HG02759 (cell line): ENCODE measurements around the gene ICA1.
"Not testable (repeated sequence)": the region's sequence is repeated elsewhere in the genome, so short reads cannot be mapped to it uniquely, and the experiment has no call there.

Experiments
- ATAC-seq: cut with Tn5 transposase; IDR thresholded peaks from one replicate; pipeline ENCODE4 v1.9.1; 2021; ENCODE audit warnings: mild to moderate bottlenecking, moderate library complexity; ENCODE audit not compliant: unreplicated experiment

Gene ICA1

GRCh38 chr7:8263048-8263447 is 1.1 kb upstream of the ICA1 start:
- no peak for ATAC-seq

DNA sequence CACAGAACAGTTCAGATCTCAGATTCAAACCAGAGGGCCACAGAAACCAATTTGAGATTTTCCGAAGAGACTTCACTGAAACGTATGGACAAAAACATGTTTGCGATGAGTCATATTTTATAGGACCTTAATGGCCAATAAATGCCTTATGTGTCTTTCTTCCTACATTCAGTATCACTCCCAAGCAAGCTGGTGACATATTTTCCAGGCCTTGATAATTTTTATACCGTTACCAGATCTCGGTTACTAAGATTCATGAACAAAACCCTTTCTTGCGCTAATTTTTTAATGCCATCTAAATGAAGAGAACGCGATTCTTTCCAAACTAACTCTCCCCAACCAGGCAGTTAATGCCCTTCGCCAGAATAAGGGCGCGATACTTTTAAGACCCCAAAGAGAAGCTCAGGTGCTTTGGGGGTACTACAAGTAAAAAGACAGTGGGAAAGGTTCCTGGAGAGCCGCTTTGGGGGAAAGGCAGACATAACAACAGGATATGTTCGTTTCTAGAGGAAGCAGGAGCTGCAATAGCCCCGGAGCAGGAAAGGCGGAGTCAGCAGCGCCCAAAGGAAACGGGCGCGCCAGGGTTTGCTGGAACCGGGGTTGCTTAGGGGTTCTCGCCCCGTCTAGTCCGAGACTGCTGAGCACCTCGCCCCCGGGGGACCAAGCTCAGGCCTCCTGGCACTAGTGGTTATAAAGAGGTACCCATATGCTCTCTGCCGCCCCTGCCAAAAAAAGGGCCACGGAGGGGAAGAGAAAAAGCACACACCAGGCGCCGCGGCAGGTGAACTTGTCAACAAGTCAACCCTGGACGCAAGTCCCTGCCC is 884 bp downstream of the ICA1 start:
- peak; percentile 26 for ATAC-seq

- ATAC-seq = no peak
Measured at GRCh38 chr7:8259586-8260222, 2.3 kb downstream of the ICA1 start.

DNA sequence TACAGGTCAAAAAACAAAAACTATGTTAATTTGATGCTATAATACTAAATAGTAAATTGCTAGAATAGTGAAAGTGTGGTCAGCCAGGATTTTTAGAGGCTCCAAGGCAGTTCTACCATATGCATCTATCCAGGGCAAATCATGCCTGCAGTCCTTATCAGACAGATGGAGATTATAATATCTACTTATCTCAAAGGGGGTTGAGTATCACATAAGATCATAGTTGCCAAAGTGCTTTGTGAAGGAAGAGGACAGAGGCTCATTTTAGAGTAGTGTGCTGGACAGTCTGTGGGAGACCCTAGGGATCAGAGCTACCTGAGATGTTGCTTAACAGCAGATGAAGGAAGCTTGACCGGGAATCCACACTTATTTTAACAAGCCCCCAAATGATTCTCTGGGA is 3.2 kb downstream of the ICA1 start:
- no peak for ATAC-seq

DNA sequence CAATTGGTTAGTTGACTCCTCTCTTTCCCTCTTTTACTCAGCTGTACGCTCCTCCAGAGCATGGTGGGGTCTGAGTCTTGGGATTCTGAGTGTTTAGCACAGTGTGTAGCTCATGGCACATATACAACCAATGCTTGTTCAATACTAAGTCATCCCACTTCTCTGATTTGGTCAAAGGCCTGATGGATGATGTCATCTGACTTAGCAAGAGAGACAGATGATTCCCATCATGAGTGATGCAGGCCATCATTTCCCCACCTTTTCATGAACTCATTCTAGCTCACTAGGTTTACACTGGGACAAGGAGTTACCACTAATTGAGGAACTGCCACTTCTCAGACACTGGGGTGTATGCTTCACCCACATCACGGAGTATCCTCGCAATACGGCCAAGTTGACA is 3.8 kb downstream of the ICA1 start:
- no peak for ATAC-seq

DNA sequence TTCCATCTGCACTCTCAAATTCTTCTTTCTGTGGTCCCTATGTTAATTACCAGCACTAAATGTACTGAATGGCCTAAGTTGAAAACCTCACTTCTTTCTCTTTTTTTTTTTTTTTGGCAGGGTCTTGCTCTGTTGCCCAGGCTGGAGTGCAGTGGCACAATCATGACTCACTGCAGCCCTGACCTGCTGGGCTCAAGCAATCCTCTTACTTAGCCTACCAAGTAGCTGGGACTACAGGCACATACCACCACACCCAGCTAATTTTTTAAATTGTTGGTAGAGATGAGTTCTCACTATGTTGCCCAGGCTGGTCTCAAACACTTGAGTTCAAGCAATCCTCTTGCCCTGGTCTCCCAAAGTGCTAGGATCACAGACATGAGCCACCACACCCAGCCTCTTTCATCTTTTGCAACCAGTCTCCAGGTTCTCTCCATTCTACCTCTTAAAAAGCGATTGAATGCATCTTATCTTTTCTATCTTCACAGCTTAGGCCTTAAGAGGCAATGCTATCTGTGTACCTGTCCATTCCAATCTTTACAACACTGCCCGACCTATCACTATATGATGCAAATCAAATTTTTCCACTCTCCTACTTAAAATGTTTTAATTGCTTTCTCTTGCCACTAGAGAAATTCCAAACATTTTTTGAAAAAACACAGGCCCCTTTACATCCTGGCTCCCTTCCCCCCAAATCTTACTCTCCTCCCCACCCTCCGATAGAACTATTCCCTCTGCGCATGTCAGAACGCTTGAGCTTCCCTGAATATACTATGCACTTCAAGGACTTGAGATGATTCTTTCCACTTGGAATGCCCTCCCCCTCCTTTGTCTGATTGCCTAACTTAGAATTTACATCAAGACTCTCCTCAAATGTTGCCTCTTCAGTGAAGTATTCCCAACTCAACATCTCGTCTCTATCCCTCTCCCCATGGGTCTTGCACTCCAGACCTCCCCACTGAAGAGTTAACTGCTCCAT is 6.0 kb downstream of the ICA1 start:
- ATAC-seq = no peak

DNA sequence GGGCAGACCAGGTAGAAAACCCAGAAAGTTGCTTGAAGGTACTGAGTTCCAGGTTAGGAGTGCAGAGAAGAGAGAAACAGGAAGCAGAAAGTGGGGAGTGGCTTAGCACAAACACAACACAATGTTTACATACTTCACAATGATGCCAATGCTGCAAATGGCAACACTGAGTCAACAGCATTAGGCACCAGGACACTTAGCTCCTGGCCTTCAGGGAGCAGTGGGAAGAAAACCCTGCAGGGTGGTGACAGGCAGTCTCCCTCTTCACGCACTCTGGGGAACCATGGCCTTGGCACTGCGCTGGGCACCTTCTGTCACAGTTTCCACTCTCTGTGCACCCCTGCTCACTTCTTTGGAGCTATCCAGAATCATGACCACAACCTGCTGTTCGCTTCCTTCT is 7.3 kb downstream of the ICA1 start:
- ATAC-seq = no peak

GRCh38 chr7:8254215-8254614 is 7.8 kb downstream of the ICA1 start:
- ATAC-seq = no peak

- ATAC-seq = no peak
Measured at GRCh38 chr7:8251195-8251594, 10.8 kb downstream of the ICA1 start.

- no peak for ATAC-seq
Measured at GRCh38 chr7:8250547-8250946, 11.4 kb downstream of the ICA1 start.

DNA sequence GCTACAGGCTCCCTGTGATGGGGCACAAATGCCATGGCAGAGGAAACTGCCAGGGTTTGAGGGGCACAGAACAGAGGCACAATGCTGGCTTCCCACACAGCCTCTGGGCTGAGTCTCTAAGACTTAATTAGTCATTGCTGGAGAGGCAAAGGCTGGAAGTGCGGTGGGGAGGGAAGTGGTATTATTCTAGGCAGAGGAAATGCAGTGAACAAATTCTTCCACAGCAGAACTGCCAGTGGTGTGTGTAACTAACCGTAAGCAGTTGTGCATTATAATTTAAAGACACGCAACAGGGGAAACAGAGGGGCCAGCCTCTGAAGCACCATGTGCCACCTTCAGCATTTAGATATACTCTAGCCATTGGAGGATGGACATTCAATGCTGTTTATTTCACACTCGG is 12.8 kb downstream of the ICA1 start:
- no peak for ATAC-seq

DNA sequence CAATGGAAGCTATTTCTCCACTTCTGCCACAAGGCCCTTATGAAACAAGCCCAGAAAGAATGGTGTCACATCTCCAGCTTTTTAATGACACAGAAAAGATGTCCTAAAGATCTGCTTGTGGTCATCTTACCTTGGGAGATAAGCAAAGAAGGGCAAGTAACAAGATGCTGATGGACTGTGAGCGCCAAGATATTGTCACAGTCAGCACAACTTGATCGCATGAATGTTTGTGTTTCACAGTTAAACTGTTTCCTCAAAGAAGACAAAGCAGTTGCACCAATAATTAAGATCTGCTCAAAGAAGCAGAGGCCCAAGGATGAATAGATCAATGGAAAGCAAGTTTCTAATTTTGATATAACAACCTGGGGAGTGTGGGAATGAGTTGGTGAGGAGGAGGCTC is 15.9 kb downstream of the ICA1 start:
- no peak for ATAC-seq

- not testable (repeated sequence) for ATAC-seq
Measured at GRCh38 chr7:8245032-8245431, 16.9 kb downstream of the ICA1 start.

GRCh38 chr7:8243059-8243458 is 18.9 kb downstream of the ICA1 start:
- not testable (repeated sequence) for ATAC-seq

DNA sequence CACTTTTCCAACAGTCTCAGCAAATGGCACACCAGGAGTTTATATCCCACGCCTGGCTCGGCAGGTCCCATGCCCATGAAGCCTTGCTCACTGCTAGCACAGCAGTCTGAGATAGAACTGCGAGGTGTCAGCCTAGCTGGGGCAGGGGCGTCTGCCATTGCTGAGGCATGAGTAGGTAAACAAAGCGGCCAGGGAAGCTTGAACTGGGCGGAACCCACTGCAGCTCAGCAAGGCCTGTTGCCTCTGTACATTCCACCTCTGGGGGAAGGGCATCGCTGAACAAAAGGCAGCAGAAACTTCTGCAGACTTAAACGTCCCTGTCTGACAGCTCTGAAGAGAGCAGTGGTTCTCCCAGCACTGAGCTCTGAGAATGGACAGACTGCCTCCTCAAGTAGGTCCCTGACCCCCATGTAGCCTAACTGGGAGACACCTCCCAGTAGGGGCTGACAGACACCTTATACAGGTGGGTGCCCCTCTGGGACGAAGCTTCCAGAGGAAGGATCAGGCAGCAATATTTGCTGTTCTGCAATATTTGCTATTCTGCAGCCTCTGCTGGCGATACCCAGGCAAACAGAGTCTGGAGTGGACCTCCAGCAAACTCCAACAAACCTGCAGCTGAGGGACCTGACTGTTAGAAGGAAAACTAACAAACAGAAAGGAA is 22.1 kb downstream of the ICA1 start:
- not testable (repeated sequence) for ATAC-seq

DNA sequence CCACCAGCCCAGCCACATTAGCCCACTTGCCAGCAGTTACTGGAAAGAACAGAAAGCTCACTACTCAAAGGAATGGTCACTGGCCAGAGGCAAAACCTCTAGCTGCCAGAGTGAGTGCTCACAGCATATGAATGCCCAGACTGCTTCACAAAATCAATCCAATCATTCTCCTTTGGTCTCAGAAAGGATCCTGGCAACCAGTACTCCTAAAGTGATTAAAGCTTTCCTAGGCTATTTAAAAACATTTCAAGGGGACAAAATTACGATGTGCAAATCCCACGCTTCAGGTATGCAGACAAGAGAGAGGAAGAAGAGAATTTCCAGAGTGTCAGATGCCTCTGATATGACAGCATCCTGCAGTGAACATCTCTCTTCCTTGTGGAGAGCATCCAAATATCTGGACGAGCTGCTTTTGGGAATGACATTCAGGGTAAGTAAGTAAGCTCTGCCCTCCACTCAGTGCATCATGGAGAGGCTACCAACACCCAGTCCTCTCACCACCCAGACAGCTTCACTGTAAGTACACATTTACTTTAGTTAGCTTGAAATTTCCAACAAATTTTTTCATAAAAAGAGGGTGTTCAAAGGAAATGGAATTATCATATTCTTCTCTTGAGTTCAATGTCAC is 25.1 kb downstream of the ICA1 start:
- no peak for ATAC-seq

- ATAC-seq = no peak
Measured at GRCh38 chr7:8232999-8233847, 28.7 kb downstream of the ICA1 start.

- ATAC-seq = no peak
Measured at GRCh38 chr7:8229927-8230326, 32.0 kb downstream of the ICA1 start.
